Ovary (tissue), 3 donors: Measurements from ENCODE around the gene GPR152.

Experiments used
- CTCF ChIP-seq, 3 donors: fragments of 450-650 bp in 2 of 3; fragments of 200-600 bp in 1 of 3; IDR thresholded peaks; one replicate each; pipeline versions ENCODE4 v1.5.1 to v1.8.0; 2016 to 2022; ENCODE audit warnings: antibody characterized with exemption in 3 of 3, mild to moderate bottlenecking in 1 of 3
- EP300 ChIP-seq: sonication (generic); formaldehyde crosslinking; IDR thresholded peaks from one replicate; pipeline ENCODE4 v1.6.1; 2017; ENCODE audit warnings: antibody characterized with exemption
- POLR2A ChIP-seq: fragments of 450-650 bp; IDR thresholded peaks from one replicate; pipeline ENCODE4 v1.6.1; 2017; ENCODE audit warnings: antibody characterized with exemption, mild to moderate bottlenecking, moderate library complexity
- donor health status: DM: no; HTN: no; CAD: no.

GRCh38 chr11:67406969-67407687 lies 45.4 kb downstream of the GPR152 start:
- TF ChIP-seq CTCF (IDR thresholded peaks at IDR 0.05) (no peak), POLR2A (no peak), EP300 (no peak)
